Fibroblast of skin of scalp (primary cell): ENCODE results near the gene FER.
"Not testable (repeated sequence)": the region's sequence is repeated elsewhere in the genome, so short reads cannot be mapped to it uniquely, and the experiment has no call there.

Source experiments
- DNase-seq: peaks from one replicate; pipeline ENCODE4 v3.0.0-alpha.2; 2013

FER gene

DNA sequence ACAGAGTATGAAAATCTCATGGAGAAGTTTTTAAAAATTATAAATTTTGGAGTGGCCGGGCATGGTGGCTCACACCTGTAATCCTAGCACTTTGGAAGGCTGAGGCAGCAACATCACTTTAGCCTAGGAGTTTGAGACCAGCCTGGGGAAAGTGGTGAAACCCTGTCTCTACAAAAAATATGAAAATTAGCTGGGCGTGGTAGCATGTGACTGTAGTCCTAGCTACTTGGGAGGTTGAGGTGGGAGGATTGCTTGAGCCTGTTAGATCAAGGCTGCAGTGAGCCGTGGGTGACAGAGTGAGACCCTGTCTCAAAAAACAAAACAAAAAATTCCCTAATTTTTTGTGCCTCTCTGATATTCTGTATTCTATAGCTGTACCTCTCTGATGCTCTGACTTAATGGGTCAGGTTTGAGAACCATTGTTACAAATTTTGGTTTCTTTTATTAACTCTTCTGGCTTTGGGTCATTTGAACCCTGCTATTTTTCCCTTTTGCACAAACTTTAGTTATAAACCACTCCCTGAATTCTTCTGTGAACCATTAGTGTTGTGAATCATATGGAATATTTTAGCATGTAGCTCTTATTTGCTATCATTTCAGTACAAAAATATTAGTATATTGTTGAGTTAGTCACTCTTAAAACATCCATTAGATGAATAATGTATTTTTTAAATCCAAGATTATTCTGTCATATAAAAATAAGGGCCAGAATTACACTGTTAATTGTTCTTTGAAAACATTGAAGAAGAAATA lies 51.0 kb downstream of the FER start:
- peak; percentile 63 for DNase-seq

DNA sequence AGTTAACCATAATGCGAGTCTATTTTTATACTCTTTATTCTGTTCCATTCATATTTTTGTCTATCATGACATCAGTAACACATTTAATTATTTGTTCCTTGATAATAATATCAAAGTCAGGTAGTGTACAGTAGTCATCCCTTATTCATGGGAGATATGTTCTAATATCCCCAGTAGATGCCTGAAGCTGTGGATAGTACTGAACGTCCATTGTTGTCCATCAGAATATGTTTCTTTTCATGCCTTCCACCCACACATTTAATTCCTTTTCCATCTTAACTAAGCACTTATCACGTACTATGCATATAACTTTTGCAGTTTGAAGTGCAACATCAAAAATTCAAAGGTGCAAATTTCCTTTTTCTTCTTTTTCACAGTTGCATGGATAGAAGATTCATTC lies 53.6 kb downstream of the FER start:
- no peak for DNase-seq

DNA sequence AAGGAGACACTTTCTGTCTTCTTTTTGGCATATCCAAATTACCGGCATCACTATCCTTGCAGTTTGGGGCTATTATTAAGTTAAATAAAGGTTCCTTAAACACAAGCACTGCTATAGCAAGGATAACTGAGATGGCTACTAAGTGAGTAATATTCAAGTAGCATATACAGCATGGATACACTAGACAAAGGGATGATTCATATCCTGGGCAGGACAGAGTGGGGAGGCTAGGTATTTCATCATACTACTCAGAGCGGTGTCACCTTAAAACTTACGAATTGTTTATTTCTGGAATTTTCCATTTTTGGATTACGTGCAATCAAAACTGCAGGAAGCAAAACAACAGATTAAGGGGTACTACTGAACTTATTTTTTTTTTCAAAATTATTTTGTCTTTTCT lies 54.1 kb downstream of the FER start:
- DNase-seq = peak; percentile 92

DNA sequence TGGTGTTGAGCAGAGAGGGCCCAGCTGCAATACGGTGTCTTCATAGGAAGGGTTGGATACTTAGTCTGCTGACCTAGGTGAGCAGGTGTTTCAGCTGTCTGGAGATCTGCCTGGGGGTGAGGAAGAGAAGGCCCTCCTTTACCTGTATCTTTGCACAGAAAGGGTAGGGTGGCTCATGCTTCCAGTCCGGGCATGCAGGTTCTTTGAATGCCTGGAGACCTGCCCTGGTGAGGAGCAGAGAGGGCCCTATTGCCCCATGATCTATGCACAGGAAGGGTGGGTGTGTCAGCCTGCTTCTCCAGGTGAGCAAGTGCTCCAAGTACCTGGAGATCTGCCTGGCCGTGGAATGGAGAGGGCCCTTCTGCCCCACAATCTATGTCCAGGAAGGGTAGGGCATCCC lies 63.0 kb downstream of the FER start:
- DNase-seq = no peak

DNA sequence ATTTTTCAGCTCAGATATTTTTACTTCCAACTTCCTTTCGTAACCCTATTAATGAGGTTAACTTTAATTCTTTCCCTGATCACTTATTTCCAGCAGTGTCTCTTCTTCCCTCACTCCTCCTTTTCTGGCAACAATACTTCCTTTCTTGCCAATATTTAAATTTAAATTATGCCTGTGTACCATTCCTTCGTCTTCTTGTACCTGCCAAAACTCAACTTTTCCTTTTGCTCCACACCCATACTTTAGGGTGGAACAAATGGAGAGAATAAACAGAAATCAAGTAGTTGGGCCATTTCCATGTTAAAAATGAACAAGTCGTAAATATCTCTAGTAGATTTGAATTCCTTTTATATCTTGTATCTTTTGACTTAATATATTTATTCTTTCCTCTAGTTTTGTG lies 66.0 kb downstream of the FER start:
- no peak for DNase-seq

DNA sequence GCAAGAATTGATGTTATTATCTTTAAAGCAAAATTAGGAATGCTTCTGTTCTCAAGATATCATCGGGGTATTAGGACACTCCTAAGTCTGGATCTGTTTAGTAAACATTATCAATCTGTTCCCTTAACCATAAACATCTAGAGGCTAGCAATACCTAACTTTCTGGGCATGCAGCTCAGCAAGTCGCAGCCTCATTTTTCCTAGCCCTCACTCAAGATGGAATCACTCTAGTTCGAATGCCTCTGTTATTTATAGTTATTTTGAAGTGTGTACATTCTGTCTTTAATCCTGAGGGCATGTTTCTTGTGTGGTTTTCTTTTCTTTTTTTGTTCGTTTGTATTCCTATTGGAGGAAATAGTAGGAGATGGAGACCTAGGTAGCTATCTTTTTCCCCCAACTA lies 66.9 kb downstream of the FER start:
- no peak for DNase-seq

DNA sequence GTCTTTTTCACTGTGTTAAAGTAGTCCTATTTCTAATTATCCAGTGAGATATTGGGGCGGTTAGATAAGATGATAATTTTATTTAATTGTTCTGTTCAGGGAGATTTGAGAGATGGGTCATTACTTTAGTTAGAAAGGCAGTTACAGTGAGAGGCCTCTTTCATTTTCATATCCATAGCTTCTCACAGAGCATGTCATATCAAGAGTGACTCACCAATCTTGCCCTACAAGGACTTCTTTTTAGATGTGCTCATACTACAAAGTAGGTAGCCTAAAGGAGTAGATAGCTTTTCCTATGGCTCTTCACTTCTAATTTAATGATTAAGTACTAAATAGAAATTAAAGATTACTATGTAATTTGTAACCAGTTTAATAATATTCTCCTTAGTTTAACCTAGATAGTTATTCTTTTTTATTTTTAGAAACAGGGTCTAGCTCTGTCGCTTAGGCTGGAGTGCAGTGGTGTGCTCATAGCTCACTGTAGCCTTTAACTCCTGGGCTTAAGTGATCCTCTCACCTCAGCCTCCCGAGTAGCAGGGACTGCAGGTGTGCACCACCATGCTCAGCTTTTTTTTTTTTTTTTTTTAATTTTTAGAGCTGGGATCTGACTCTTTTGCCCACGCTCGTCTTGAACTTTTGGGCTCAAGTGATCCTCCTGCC lies 71.0 kb downstream of the FER start:
- peak; percentile 55 for DNase-seq

DNA sequence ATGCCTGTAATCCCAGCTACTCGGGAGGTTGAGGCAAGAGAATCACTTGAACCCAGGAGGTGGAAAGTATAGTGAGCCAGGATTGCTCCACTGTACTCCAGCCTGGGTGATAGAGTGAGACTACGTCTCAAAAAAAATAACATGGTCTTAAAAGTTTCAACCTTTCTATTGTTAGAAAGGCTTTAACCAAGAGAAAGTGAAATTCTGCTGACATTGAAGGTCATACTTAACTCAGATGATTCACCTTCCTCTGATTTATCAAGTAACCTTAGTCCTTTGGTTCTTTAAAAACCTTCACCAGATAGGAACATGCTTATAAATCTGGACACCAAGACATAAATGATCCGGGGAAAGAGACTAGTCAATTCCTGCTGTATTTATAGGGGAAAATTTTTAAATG lies 73.3 kb downstream of the FER start:
- no peak for DNase-seq

DNA sequence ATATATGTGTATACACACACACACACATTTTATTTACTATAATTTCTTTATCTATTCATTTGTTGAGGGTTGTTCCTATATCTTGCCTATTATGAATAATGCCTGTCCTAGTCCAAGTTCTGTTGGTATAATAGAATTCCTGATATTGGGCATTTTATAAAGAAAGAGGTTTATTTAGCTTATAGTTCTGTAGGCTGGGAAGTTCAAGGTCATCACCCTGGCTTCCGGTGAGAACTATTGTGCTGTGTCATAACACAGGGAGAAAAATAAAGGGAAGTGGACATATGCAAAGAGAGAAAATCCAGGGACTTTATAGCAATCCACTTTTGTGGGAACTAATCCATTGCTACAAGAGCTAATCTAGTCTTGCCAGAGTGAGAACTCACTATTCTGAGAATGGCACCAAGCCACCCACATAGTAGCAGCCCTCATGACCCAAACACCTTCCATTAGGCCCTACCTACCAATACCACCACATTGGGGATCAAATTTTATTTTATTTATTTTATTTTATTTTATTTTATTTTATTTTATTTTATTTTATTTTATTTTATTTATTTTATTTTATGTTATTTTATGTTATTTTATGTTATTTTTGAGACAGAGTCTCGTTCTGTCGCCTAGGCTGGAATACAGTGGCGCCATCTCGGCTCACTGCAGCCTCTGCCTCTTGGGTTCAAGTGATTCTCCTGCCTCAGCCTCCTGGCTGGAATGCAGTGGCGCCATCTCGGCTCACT lies 74.7 kb downstream of the FER start:
- no peak for DNase-seq

DNA sequence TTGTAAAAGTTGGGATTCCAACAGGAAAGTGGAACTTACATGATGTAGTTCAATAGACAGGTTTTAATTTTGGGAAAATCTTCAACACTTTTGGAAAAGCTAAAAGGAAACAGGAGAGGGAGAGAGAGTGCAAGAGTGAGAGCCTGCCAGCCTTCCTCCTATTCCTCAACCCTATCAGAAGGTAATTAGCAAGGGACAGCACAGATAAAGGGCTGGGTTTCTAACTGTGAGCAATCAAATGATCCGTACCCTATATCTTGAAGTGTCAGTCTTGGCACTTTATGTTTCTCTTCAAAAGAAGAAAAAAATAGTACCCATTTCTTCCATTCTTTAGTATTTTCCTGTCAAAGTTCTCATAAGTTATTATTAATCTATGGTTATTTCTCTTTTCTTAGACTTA lies 79.4 kb downstream of the FER start:
- no peak for DNase-seq

DNA sequence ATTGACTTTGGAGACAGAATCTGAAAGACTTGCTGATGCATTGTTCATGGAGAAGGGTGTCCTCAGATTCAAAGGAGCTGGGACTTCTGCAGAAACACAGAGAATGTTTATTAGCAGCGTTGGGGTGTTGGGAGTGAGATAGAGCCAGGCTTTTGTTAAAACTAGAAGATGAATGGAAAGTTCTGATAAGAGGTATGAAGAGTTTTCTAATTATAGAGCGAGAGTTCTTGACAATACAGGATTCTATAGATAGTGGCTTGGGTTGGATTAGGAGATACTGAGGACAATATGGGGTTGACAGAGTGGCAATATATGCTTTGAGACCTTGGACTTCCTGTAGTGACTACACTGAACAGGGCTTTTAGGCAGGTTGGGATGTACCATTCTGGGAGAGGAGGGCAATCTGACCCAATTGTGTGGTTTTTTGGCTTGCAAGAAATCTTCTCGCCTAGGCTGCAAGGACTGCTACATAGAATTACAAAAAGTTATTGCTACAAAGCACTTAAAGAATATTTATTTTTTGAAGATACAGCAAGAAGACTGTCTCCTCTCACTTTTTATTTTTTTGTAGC lies 83.1 kb downstream of the FER start:
- no peak for DNase-seq

DNA sequence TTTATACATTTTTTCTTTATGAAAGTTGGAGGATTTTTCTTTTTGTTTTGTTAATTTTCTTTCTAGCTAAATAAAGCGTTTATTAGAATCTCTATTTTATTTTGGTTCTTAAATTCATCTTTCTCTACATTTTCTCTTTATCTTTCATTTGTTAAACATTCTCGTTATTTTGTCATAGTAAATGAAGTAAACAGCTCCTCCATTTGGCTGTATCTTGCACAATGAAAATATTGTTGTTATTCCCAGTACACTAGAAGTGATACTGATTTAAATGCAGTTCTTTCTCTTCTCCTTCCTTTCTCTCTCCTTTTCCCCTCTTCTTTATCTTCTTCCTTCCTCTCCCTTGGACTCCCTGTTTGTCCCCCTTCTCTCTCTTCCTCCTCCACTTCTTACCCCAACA lies 88.8 kb downstream of the FER start:
- DNase-seq = no peak

DNA sequence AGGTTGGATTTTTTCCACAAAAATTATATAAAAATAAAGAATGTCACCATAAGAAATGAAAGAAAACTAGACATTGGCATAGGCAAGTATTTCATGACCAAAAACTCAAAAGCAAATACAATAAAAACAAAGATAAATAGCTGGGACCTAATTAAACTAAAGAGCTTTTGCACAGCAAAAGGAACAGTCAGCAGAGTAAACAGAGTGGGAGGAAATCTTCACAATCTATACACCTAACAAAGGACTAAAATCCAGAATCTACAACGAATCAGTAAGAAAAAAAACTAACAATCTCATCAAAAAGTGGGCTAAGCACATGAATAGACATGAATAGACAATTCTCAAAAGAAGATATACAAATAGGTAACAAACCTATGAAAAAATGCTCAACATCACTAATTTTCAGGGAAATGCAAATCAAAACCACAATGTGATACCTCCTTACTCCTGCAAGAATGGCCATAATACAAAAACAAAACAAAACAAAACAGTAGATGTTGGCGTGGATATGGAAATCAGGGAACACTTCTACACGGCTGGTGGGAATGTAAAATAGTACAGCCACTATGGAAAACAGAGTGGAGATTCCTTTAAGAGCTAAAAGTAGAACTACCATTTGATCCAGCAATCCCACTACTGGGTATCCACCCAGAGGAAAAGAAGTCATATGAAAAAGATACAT lies 94.7 kb downstream of the FER start:
- DNase-seq = not testable (repeated sequence)

DNA sequence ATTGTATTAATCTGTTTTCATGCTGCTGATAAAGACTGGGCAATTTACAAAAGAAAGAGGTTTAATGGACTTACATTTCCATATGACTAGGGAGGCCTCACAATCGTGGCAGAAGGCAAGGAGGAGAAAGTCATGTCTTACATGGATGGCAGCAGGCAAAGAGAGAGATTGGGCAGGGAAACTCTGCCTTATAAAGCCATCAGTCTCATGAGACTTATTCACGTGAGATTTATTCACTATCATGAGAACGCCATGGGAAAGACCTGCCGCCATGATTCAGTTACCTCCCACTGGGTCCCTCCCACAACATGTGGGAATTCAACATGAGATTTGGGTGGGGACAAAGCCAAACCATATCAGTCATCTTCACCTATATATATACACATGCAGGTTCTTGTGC lies 103.4 kb downstream of the FER start:
- DNase-seq = not testable (repeated sequence)

DNA sequence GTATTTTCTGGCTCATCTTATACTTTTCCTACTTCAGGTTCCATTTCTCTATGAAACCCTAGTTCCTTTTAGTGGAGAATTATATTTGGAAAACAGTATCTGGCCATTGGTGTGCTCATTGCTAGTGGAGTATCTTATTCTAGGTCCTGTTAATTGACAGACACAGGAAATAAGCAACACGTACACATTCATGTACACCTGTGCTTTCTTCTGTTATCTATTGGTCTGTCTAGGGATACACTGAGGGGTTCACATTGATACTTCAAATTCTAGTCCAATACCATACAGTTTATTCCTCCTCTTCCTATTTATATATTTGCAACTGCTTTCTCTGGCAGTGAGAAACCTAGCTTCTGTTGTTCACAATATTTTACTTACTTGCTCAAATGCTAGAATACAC lies 110.2 kb downstream of the FER start:
- no peak for DNase-seq

DNA sequence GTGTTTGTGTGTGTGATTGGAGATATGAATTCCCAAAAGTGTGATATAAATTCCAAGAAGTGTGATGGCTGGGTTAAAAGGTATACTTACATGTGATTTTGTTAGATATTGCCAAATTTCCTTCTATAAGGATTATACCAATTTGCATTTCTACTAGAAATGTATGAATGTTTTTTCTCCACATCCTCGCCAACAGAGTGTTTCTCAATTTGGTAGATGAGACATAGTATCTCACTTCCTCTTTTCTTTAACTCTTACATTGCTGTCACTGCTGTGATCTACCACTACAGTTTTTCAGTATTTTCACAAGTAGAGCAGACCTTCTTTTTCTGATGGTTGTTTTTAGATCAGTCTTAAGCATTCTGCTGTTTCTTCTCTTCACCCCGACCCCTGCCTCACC lies 111.3 kb downstream of the FER start:
- no peak for DNase-seq

DNA sequence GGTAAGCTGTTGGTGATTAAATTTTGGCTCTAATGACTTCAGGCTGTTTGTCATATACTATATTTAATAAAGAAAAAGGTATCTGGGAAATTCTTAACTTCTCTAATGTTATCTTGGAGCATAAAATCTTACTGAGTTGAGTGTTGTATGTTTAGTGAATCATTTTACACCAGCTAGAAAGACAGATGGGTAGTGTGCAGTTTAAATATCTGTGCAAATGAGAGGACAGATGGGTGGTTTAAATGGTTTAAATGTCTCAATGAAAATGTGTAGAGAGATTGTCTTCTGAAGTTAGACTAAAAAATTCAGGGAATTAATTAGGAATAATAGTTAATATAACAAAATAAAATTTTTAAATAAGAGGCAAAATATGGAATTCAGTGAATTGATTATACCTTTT lies 114.5 kb downstream of the FER start:
- no peak for DNase-seq

DNA sequence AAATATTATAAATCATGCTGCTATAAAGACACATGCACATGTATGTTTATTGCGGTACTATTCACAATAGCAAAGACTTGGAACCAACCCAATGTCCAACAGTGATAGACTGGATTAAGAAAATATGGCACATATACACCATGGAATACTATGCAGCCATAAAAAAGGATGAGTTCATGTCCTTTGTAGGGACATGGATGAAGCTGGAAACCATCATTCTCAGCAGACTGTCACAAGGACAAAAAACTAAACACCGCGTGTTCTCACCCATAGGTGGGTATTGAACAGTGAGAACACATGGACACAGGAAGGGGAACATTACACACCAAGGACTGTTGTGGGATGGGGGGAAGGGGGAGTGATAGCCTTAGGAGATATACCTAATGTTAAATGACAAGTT lies 118.4 kb downstream of the FER start:
- DNase-seq = not testable (repeated sequence)

DNA sequence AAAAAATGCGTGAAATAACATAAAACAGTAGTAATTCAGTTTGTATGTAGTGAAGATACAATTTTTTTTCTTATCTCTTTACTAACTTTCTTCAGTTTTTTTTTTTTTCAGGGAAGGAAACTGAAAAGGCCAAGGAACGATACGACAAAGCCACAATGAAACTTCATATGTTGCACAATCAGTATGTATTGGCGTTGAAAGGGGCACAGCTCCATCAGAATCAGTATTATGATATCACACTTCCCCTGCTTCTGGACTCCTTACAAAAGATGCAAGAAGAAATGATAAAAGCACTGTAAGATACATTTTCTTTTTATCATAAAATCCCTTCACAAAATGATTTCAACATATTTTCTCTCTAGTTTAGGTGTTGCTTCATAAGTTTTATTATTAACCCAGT lies 120.0 kb downstream of the FER start:
- DNase-seq = no peak

DNA sequence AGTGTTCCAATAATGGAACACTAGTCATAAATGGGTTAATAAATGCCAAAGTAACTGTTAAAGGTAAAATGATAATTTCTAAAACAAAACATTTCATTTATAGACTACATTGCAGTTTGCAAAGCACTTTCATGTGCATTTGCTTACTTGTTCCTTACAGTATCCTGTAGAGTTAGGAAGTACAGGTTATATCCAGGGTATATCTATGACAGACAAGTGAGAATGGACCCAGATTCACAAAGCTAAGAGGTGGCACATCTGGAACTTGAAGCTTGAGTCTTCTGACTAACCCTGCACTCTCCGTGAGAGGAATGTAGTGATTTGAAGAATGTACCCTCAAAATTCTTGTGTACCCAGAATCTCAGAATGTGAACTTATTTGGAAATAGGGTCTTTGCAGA lies 121.4 kb downstream of the FER start:
- DNase-seq = no peak

DNA sequence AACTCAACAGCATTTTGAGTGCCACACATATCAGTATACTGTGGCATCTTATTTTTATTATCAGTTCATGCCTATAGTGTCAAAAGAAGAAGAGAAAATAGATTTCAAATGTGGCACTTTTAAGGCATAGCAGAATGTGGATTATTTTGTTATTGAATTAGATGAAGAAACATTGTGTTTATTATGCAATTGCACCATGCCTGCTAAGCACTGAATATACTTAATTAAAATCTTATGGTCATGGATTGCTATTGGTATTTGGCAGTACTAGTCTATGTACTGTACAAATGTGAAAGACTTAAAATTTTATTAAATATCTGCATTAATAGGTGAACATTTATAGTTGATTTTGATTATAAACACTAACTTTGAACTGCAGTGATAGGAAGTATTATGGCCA lies 128.8 kb downstream of the FER start:
- DNase-seq = no peak

DNA sequence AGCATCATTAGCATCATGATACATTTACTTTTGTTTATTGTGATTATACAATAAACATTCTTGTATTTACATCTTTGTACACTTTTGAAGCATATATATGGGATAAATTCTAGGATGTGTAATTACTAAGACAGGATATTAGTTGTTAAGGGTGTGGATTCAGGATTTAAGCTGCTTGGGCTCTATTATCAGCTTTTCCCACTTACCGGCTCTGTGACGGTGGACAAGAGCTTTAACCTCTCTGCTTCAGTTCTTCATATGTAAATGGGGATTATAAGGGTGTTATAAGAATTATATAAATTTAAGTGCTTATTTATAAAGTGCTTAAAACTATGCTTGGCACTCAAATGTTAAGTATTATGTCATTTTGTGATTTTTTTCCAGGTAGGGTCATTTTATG lies 131.1 kb downstream of the FER start:
- no peak for DNase-seq

DNA sequence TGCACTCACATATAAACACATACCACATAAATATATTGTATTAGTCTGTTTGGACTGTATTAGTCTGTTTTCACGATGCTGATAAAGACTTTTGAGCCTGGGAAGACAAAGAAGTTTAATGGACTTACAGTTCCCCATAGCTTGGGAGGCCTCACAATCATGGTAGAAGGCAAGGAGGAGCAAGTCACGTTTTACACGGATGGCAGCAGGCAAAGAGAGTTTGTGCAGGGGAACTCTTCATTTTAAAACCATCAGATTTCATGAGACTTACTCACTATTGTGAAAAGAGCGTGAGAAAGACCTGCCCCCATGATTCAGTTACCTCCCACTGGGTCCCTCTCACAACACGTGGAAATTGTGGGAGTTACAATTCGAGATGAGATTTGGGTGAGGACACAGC lies 133.4 kb downstream of the FER start:
- DNase-seq = no peak
